ENCODE data around the gene NKX2-2.

- TF ChIP-seq MAFK (IDR thresholded peaks at IDR 0.05; ENCODE audit: partially characterized antibody) (no peak), RFX5 (IDR thresholded peaks at IDR 0.05) (no peak), SMC3 (IDR thresholded peaks at IDR 0.05) (no peak), RNF2 (IDR thresholded peaks at IDR 0.05; ENCODE audit: borderline replicate concordance, low read depth) (no peak), KDM1A (IDR thresholded peaks at IDR 0.05; ENCODE audit: low read depth) (no peak)
- TF ChIP-seq, protein P1, sequence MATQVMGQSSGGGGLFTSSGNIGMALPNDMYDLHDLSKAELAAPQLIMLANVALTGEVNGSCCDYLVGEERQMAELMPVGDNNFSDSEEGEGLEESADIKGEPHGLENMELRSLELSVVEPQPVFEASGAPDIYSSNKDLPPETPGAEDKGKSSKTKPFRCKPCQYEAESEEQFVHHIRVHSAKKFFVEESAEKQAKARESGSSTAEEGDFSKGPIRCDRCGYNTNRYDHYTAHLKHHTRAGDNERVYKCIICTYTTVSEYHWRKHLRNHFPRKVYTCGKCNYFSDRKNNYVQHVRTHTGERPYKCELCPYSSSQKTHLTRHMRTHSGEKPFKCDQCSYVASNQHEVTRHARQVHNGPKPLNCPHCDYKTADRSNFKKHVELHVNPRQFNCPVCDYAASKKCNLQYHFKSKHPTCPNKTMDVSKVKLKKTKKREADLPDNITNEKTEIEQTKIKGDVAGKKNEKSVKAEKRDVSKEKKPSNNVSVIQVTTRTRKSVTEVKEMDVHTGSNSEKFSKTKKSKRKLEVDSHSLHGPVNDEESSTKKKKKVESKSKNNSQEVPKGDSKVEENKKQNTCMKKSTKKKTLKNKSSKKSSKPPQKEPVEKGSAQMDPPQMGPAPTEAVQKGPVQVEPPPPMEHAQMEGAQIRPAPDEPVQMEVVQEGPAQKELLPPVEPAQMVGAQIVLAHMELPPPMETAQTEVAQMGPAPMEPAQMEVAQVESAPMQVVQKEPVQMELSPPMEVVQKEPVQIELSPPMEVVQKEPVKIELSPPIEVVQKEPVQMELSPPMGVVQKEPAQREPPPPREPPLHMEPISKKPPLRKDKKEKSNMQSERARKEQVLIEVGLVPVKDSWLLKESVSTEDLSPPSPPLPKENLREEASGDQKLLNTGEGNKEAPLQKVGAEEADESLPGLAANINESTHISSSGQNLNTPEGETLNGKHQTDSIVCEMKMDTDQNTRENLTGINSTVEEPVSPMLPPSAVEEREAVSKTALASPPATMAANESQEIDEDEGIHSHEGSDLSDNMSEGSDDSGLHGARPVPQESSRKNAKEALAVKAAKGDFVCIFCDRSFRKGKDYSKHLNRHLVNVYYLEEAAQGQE (IDR thresholded peaks at IDR 0.05): no peak
Observed at GRCh38 chr20:21557241-21558020, 43.6 kb upstream of the NKX2-2 start.
